ENCODE measurements around the gene PFDN1.

Gene PFDN1

GRCh38 chr5:140232731-140233130 lies 70.2 kb downstream of the PFDN1 start:
- TF ChIP-seq CTCF (IDR thresholded peaks at IDR 0.05), result no peak
- TF ChIP-seq ZFX (IDR thresholded peaks at IDR 0.05; ENCODE audit: borderline replicate concordance), result no peak
- H3K27ac ChIP-seq, result no peak overlapping the region

- H3K27ac ChIP-seq, result no peak overlapping the region
- TF ChIP-seq ZFX (IDR thresholded peaks at IDR 0.05; ENCODE audit: borderline replicate concordance), result no peak
- TF ChIP-seq CTCF (IDR thresholded peaks at IDR 0.05), result no peak
These were observed 72.5 kb downstream of the PFDN1 start for GRCh38 chr5:140230373-140230772.

GRCh38 chr5:140228364-140228837 lies 74.5 kb downstream of the PFDN1 start:
- TF ChIP-seq CTCF (IDR thresholded peaks at IDR 0.05) (no peak), ZFX (IDR thresholded peaks at IDR 0.05; ENCODE audit: borderline replicate concordance) (no peak)
- no peak overlapping the region for H3K27ac ChIP-seq

- TF ChIP-seq ZFX (IDR thresholded peaks at IDR 0.05; ENCODE audit: borderline replicate concordance), result no peak
- TF ChIP-seq CTCF (IDR thresholded peaks at IDR 0.05), result no peak
- H3K27ac ChIP-seq, result no peak overlapping the region
These were observed 75.9 kb downstream of the PFDN1 start for GRCh38 chr5:140227046-140227445.

- H3K27ac ChIP-seq, result no peak overlapping the region
- TF ChIP-seq ZFX (IDR thresholded peaks at IDR 0.05; ENCODE audit: borderline replicate concordance), result no peak
- TF ChIP-seq CTCF (IDR thresholded peaks at IDR 0.05), result no peak
These were observed 77.5 kb downstream of the PFDN1 start for GRCh38 chr5:140225396-140225795.

- H3K27ac ChIP-seq, result no peak overlapping the region
- TF ChIP-seq CTCF (IDR thresholded peaks at IDR 0.05) (no peak), ZFX (IDR thresholded peaks at IDR 0.05; ENCODE audit: borderline replicate concordance) (no peak)
These were observed 78.2 kb downstream of the PFDN1 start for GRCh38 chr5:140224658-140225057.

- no peak overlapping the region for H3K27ac ChIP-seq
- no peak for TF ChIP-seq CTCF (IDR thresholded peaks at IDR 0.05)
- TF ChIP-seq ZFX (IDR thresholded peaks at IDR 0.05; ENCODE audit: borderline replicate concordance), result no peak
These were observed 79.3 kb downstream of the PFDN1 start for GRCh38 chr5:140223567-140223966.
